DMS 273 (cell line): Measurements from ENCODE around the gene CTIF.
A peak's percentile ranks its signal among the peaks of the same experiment; 100 is the strongest.
"Not testable (repeated sequence)": the region's sequence is repeated elsewhere in the genome, so short reads cannot be mapped to it uniquely, and the experiment has no call there.

Experiments
- DNase-seq: peaks from one replicate; lab custom pipeline; 2025; ENCODE audit not compliant: unreplicated experiment; lab: John Stamatoyannopoulos, UW

The CTIF gene

GRCh38 chr18:48538531-48539405 lies at the start of gene CTIF:
TSS of gene CTIF (plus strand) at chr18:48539031. CDS start at chr18:48619566, 80,535 bp downstream.
- peak; percentile 99 for DNase-seq

GRCh38 chr18:48490641-48491293 lies 48.1 kb upstream of the CTIF start:
- no peak for DNase-seq

GRCh38 chr18:48492880-48493279 lies 46.0 kb upstream of the CTIF start:
- no peak for DNase-seq

GRCh38 chr18:48493434-48494230 lies 45.2 kb upstream of the CTIF start:
- DNase-seq = no peak

- no peak for DNase-seq
These were observed 41.0 kb upstream of the CTIF start for GRCh38 chr18:48497863-48498262.

GRCh38 chr18:48500517-48500916 lies 38.3 kb upstream of the CTIF start:
- DNase-seq = no peak

GRCh38 chr18:48502906-48503305 lies 35.9 kb upstream of the CTIF start:
- DNase-seq = no peak

- no peak for DNase-seq
These were observed 34.0 kb upstream of the CTIF start for GRCh38 chr18:48504819-48505218.

- not testable (repeated sequence) for DNase-seq
These were observed 31.8 kb upstream of the CTIF start for GRCh38 chr18:48506983-48507568.

- not testable (repeated sequence) for DNase-seq
These were observed 26.3 kb upstream of the CTIF start for GRCh38 chr18:48512498-48512897.

- DNase-seq = peak; percentile 88
These were observed 24.0 kb upstream of the CTIF start for GRCh38 chr18:48514786-48515185.

GRCh38 chr18:48517048-48517447 lies 21.8 kb upstream of the CTIF start:
- DNase-seq = no peak

- no peak for DNase-seq
These were observed 19.3 kb upstream of the CTIF start for GRCh38 chr18:48519431-48520100.

GRCh38 chr18:48521723-48522122 lies 17.1 kb upstream of the CTIF start:
- no peak for DNase-seq

- no peak for DNase-seq
These were observed 13.2 kb upstream of the CTIF start for GRCh38 chr18:48525671-48526070.

GRCh38 chr18:48527461-48527860 lies 11.4 kb upstream of the CTIF start:
- DNase-seq = no peak

- DNase-seq = no peak
These were observed 10.0 kb upstream of the CTIF start for GRCh38 chr18:48528861-48529260.

- no peak for DNase-seq
These were observed 9.0 kb upstream of the CTIF start for GRCh38 chr18:48529796-48530195.

GRCh38 chr18:48530399-48531081 lies 8.3 kb upstream of the CTIF start:
- DNase-seq = no peak

- DNase-seq = no peak
These were observed 7.8 kb upstream of the CTIF start for GRCh38 chr18:48531082-48531403.
